ENCODE measurements around the gene HIF3A.
A peak's percentile ranks its signal among the peaks of the same experiment; 100 is the strongest.

Gene HIF3A

DNA sequence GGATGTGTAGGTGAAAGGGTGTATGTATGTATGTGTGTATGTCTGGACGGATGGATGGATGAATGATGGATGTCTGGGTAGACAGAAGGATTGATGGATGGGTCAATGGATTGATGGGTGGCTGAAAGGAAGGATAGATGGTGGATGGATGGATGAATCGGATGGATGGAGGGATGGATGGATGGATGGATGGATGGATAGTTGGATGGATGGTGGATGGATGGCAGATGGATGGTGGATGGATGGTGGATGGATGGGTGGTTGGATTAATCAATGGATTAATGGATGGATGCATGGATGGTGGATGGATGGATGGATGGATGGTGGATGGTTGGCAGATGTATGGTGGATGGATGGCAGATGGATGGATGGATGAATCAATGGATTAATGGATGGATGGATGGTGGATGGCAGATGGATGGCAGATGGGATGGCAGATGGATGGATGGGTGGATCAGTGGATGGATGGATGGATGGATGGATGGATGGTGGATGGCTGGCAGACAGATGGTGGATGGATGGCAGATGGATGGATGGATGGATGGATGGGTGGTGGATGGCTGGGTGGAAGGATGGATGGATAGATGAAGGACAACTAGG is 33.6 kb downstream of the HIF3A start:
- DNase-seq (ENCODE audit: low read depth): no peak

GRCh38 chr19:46337487-46337886 is 40.6 kb downstream of the HIF3A start:
- no peak for DNase-seq (ENCODE audit: low read depth)

GRCh38 chr19:46339446-46339845 is 42.6 kb downstream of the HIF3A start:
- DNase-seq (ENCODE audit: low read depth): no peak

- DNase-seq (ENCODE audit: low read depth): no peak
Measured at GRCh38 chr19:46340051-46340659, 43.3 kb downstream of the HIF3A start.

DNA sequence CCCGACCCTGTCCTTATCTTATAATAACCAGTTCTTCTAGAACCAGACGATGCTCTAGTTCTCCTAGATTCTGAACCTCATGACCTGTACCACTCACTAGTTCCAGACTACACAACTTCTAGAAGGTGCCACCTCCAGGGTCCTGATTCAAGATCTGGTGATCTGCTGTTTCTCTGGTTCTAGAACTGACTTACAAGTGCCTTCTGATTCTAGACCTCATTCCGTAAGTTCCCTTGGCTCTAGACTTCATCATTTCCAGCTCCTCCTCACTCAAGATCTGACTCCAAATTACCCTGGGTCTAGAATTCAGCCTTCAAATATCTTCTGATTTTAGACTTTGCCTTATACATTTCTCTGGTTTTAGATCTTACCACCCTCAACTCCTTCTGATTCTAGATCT is 45.1 kb downstream of the HIF3A start:
- no peak for DNase-seq (ENCODE audit: low read depth)

- DNase-seq (ENCODE audit: low read depth): no peak
Measured at GRCh38 chr19:46344363-46344762, 47.5 kb downstream of the HIF3A start.

DNA sequence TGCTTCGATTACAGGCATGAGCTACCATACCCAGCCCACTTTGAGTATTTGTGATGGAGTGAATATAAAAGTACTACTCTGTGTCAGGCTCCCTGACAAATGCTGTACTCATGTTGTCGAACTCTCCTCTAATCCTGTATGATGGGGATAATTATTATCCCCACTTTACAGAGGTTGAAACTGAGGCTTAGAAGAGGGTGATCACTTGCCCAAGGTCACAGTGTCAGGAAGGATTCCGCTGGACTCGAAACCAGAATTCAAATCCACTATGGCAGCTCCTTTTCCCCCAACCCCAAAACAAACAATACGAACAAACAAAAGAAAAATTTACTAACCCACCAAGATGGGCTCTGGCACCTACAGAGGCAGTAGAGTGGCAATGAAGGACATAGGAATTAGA is 48.3 kb downstream of the HIF3A start:
- DNase-seq (ENCODE audit: low read depth): no peak

GRCh38 chr19:46346821-46347571 is 50.2 kb downstream of the HIF3A start, which contains the start of gene PPP5C:
PPP5C (plus strand) TSS chr19:46347087; CDS start chr19:46347097, 10 bp downstream.
- DNase-seq (ENCODE audit: low read depth): peak; percentile 91

- DNase-seq (ENCODE audit: low read depth): no peak
Measured at GRCh38 chr19:46347572-46347883, 50.7 kb downstream of the HIF3A start.

- DNase-seq (ENCODE audit: low read depth): no peak
Measured at GRCh38 chr19:46347985-46348384, 51.1 kb downstream of the HIF3A start.

GRCh38 chr19:46349311-46349993 is 52.6 kb downstream of the HIF3A start:
- no peak for DNase-seq (ENCODE audit: low read depth)

- no peak for DNase-seq (ENCODE audit: low read depth)
Measured at GRCh38 chr19:46350029-46350757, 53.4 kb downstream of the HIF3A start.

GRCh38 chr19:46350758-46351159 is 53.9 kb downstream of the HIF3A start:
- DNase-seq (ENCODE audit: low read depth): no peak

DNA sequence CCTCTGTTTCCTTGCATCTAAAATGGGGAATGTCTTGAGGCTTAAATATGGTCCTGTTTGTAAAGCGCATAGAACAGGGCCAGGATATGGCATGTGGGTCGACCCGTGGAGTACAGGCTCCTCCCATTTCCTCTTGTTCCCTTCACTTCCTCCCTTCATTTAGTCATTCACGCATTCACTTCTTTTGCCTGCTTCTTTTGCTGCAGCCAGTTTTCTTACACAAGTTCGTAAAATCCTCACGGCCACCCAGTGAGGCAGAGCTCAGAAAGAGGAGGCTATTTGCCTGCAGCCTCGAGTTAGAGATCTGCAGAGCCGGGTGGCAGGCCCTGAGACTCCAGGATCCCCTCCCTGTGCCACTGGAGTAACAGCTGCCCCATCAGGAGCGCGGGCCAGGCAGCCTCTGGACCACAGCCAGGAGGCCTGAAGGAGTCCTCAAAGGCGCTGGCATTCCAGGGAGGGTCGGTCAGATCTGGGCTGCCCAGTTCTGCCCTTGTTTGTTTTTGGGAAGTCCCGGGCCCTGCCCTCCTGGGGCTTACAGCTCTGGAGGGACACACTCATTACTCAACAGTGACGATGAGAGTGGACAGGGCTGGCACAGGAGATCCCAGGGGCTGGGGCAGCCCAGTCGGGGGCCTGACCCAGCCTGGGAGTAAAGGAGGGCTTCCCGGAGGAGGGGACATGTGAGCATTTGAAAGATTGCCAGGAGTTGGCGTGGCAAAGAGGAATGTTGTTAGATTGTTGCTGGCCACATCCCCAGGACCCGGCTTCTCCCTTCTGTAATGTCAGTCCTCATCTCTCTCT is 54.6 kb downstream of the HIF3A start:
- peak; percentile 82 for DNase-seq (ENCODE audit: low read depth)

DNA sequence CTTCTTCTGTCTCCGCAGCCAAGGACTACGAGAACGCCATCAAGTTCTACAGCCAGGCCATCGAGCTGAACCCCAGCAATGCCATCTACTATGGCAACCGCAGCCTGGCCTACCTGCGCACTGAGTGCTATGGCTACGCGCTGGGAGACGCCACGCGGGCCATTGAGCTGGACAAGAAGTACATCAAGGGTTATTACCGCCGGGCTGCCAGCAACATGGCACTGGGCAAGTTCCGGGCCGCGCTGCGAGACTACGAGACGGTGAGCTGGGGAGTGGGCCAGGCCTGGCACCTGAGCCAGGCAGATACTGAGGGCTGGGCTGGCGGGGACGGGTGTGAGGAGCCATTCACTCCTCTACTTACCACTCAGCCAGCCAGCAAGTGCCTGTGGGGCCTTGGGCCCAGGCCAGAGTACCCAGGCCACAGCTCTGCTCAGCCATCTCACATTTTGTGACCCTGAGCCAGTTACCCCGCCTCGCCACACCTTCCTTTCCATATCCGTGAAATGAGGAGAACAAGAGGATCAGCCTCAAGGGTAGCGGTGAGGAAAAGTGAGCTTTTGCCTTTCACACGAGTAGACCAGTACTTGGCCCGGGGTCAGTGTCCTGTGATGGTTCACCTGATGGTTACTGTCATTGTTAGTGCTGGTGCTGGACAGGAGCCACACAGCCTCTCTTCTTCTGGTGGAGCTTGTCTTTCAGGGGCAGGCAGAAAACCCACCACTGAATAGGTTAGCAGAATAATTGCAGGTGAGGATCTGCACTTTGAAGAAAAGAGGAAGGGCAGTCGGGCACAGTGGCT is 57.1 kb downstream of the HIF3A start:
- DNase-seq (ENCODE audit: low read depth): no peak

DNA sequence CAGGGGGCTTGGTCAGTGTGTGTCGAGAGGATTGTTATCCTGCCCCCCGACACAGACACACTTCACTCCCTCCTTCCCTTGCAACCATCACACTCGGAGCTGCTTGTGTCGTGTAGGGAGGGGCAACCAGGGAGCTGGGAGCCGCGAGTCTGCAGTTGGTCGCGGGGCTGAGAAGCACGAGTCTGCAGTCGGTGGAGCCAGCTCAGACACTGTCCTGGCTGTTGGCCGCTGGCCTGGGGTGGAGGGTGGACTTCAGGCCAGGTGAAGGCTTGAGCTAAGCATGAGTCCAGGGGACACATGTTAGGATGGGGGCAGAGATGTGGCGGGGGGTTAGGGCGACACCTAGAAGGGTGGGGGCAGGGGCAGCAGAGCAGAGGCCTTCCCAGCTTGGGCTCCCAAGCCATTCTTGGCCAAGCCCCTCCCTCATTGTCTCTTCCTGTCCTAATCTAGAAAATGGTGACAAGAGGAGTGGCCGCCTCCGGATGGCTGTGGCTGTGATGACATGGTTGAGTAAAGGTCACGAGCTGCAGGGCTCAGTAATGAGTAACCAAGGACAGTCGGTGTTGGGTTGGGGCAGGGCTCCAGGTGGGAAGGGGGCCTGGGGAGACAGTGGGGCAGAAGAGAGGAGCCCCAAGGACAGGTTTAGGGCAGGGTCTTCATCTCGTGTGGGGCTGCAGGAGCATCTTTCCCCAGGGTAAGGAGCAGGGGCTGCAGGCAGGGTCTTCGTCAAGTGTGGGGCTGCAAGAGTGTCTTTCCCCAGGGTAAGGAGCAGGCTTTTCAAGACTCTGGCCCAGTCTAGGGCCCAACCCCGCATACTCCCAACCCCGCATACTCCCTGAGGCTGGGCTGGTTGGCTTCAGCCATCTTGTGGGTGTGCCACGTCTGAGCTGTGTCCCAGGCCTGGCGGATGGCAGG is 58.6 kb downstream of the HIF3A start:
- DNase-seq (ENCODE audit: low read depth): no peak

DNA sequence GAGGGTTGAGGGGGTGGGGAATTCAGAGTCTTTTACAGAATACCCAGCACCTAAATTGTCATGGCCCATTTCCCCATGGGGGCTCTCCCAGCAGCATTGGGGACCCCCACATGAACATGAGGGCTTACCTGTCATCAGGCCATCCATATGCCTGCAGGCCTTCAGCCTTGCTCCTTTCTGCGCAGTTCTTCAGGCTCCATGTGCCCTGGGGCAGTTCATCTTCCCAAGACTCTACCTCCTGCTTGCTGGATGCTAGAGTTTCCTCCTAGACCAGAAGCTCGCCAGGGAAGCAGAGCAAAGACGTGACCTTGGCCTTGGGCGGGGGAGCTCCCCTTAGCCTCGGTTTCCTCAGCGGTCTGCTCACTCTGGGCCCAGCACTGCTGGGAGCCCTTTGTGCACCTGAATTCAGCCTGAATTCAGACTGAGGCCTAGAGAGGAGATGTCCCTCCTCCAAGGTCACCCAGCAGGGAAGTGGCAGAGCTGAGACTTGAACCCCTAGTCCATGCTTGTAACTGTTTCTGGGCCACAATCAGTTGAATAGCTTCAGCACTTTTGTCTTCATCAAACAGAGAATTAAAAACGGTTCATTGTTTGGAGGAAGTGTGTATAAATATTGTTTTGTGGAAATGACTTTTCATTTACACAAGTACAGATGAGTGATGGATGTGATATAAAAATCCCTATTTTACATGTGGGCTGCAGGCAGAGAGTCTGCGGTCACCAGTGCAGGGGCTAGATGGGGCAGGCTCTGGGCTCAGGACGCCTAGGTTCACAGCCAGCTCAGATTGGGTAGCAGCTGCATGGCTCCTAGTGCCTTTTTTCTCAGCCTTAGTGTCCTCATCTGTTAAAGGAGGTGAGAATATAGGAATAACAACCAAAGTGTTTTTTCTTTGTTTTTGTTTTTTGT is 59.6 kb downstream of the HIF3A start:
- DNase-seq (ENCODE audit: low read depth): no peak

DNA sequence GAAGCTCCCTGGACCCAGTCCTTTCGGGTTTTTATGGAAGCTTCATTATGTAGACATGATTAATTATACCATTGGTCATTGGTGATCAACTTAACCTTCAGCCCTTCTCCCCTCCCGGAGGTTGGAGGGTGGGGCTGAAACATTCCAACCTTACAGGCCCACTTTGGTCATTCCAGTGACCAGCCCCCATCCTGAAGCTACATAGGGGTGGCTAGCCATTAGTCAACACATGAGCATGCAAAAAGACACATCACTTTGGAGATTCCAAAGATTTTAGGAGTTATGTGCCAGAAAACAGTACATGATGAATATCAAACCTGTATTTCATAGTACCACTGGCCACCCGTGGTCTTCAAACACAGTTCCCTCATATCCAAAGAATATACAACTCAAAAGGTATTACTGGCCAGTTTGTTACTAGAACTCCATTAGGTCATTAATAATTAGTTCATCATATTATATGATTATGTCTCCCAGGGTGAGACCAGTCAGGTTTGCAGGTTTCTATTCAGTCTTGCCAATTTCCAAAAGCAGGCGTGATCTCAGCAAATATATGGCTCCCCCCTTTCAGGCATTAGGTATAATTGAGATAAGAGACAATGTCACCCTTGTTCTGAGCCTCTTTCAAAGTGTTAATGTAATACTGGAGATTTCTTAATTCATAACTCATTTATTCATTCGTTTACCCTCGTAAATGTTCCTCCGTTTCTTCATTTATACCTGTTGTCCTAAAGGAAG is 61.2 kb downstream of the HIF3A start:
- DNase-seq (ENCODE audit: low read depth): peak; percentile 77

Data from EH (cell line).